A549 (cell line): ENCODE measurements around the gene VSTM4. TPM values are rescaled to one million over a fixed set of nuclear protein-coding genes. Genes with fewer than 3 reads are reported as not detected.

ENCODE experiments used
- ATAC-seq, 2 experiments: fragments of 200-7000 bp in 1 of 2; fragments of >200 bp in 1 of 2; cut with Nextera tagmentation in 1 of 2; cut with Tn5 transposase in 1 of 2; 3 replicates each; pipeline versions ENCODE4 v1.8.0 to v1.9.1; 2018 to 2020; ENCODE audit warnings: mild to moderate bottlenecking in 1 of 2, moderate library complexity in 1 of 2
- CTCF ChIA-PET: fragments of 300-600 bp; sonication (Branson Sonifier 250); formaldehyde crosslinking; extraction: SDS; loops from one replicate; lab custom pipeline; 2021; ENCODE audit warnings: antibody characterized with exemption, inconsistent platforms; lab: Yijun Ruan, JAX
- POLR2A ChIA-PET: fragments of 350-600 bp; formaldehyde crosslinking; extraction: SDS; loops from one replicate; lab custom pipeline; 2021; ENCODE audit warnings: antibody characterized with exemption, inconsistent platforms; lab: Yijun Ruan, JAX
- DNase-seq, 2 experiments: peaks; one replicate each; pipeline versions ENCODE4 v3.0.0 to v3.0.0-alpha.2; 2011 to 2016; ENCODE audit warnings: low read depth in 1 of 2, low spot score in 1 of 2
- FAIRE-seq: peaks from 2 replicates; lab custom pipeline; 2011; peaks lifted over from hg19 to GRCh38; lab: Jason Lieb, UNC
- H3K27ac ChIP-seq, 2 experiments: fragments of >200 bp; sonication (Bioruptor Twin); formaldehyde crosslinking; 3 replicates each; pipeline ENCODE4 v1.5.1; 2016 to 2017
- H3K4me1 ChIP-seq: fragments of >200 bp; sonication (Bioruptor Twin); formaldehyde crosslinking; 3 replicates; pipeline ENCODE4 v1.6.1; 2016
- H3K4me2 ChIP-seq: fragments of >200 bp; sonication (Bioruptor Twin); formaldehyde crosslinking; 3 replicates; pipeline ENCODE4 v1.6.1; 2016
- H3K4me3 ChIP-seq: fragments of >200 bp; sonication (Bioruptor Twin); formaldehyde crosslinking; 3 replicates; pipeline ENCODE4 v1.5.1; 2016
- H3K9me3 ChIP-seq: fragments of >200 bp; sonication (Bioruptor Twin); formaldehyde crosslinking; 3 replicates; pipeline ENCODE4 v1.6.1; 2016
- CBX8 ChIP-seq: fragments of 200-600 bp; sonication (generic); IDR thresholded peaks from 2 replicates; pipeline ENCODE4 v1.6.1; 2016
- CEBPB ChIP-seq, 2 experiments: fragments of >200 bp in 1 of 2; sonication (Bioruptor Twin) in 1 of 2; formaldehyde crosslinking in 1 of 2; IDR thresholded peaks; 2 replicates each; pipeline ENCODE4 v1.6.1; 2012 to 2016
- CHD2 ChIP-seq: fragments of 150-350 bp; IDR thresholded peaks from 2 replicates; pipeline ENCODE4 v1.6.1; 2014; ENCODE audit warnings: low read length; ENCODE audit not compliant: partially characterized antibody
- EHF ChIP-seq: fragments of 250-450 bp; sonication (Bioruptor Pico); IDR thresholded peaks from 2 replicates; pipeline ENCODE4 v1.5.0; 2020; ENCODE audit warnings: mild to moderate bottlenecking
- EHMT2 ChIP-seq: fragments of 200-600 bp; sonication (generic); IDR thresholded peaks from 2 replicates; pipeline ENCODE4 v1.6.1; 2016; ENCODE audit warnings: antibody characterized with exemption, low read depth, mild to moderate bottlenecking, moderate library complexity
- ESRRA ChIP-seq: fragments of 150-350 bp; IDR thresholded peaks from 2 replicates; pipeline ENCODE4 v1.6.1; 2014; ENCODE audit warnings: mild to moderate bottlenecking, low read length, borderline replicate concordance
- FOSB ChIP-seq: fragments of 250-450 bp; sonication (Bioruptor Pico); IDR thresholded peaks from 2 replicates; pipeline ENCODE4 v1.5.0; 2020; ENCODE audit warnings: mild to moderate bottlenecking, moderate library complexity
- FOSL2 ChIP-seq, 2 experiments: fragments of 450-650 bp in 1 of 2; fragments of >200 bp in 1 of 2; sonication (Bioruptor Twin) in 1 of 2; formaldehyde crosslinking; IDR thresholded peaks; 2 replicates each; pipeline versions ENCODE4 v1.5.0 to v1.6.1; 2016 to 2020; ENCODE audit warnings: mild to moderate bottlenecking in 1 of 2, moderate library complexity in 1 of 2
- HES2 ChIP-seq: fragments of >200 bp; sonication (Bioruptor Twin); formaldehyde crosslinking; IDR thresholded peaks from 2 replicates; pipeline ENCODE4 v1.6.1; 2016
- HMGXB4 ChIP-seq: fragments of 250-450 bp; sonication (Bioruptor Pico); IDR thresholded peaks from 2 replicates; pipeline ENCODE4 v1.5.0; 2021; ENCODE audit warnings: mild to moderate bottlenecking, moderate library complexity, borderline replicate concordance
- HOXA7 ChIP-seq: fragments of 250-450 bp; sonication (Bioruptor Pico); IDR thresholded peaks from 2 replicates; pipeline ENCODE4 v1.5.0; 2020; ENCODE audit warnings: mild to moderate bottlenecking, moderate library complexity
- HOXB13 ChIP-seq: fragments of 250-450 bp; sonication (Bioruptor Pico); IDR thresholded peaks from 2 replicates; pipeline ENCODE4 v1.5.0; 2020; ENCODE audit warnings: low read depth, mild to moderate bottlenecking, moderate library complexity
- JUNB ChIP-seq: fragments of >200 bp; sonication (Bioruptor Twin); formaldehyde crosslinking; IDR thresholded peaks from 2 replicates; pipeline ENCODE4 v1.6.1; 2016
- KDM1A ChIP-seq: fragments of 200-600 bp; sonication (generic); IDR thresholded peaks from 2 replicates; pipeline ENCODE4 v1.6.1; 2016; ENCODE audit warnings: low read depth, mild to moderate bottlenecking
- KDM5A ChIP-seq: fragments of 200-600 bp; sonication (generic); IDR thresholded peaks from 2 replicates; pipeline ENCODE4 v1.6.1; 2016; ENCODE audit warnings: antibody characterized with exemption, mild to moderate bottlenecking
- MAFK ChIP-seq: fragments of 450-650 bp; IDR thresholded peaks from 2 replicates; pipeline ENCODE4 v1.6.1; 2014; ENCODE audit not compliant: partially characterized antibody
- MAZ ChIP-seq: fragments of 150-350 bp; IDR thresholded peaks from 2 replicates; pipeline ENCODE4 v1.6.1; 2014; ENCODE audit warnings: antibody characterized with exemption, low read depth, low read length, borderline replicate concordance
- NFE2L2 ChIP-seq: fragments of 150-350 bp; conservative IDR thresholded peaks from 2 replicates; pipeline ENCODE4 v1.6.1; 2014; ENCODE audit warnings: low read length
- NPAS2 ChIP-seq: fragments of 250-450 bp; sonication (Bioruptor Pico); IDR thresholded peaks from 2 replicates; pipeline ENCODE4 v1.8.0; 2022; ENCODE audit warnings: mild to moderate bottlenecking, moderate library complexity, borderline replicate concordance
- NR3C1 ChIP-seq: fragments of >200 bp; sonication (Bioruptor Twin); formaldehyde crosslinking; IDR thresholded peaks from 3 replicates; pipeline ENCODE4 v1.6.1; 2017
- POLR2A ChIP-seq: IDR thresholded peaks from 2 replicates; pipeline ENCODE4 v1.6.1; 2012; ENCODE audit warnings: mild to moderate bottlenecking, low read length
- POLR2AphosphoS2 ChIP-seq: conservative IDR thresholded peaks from 2 replicates; pipeline ENCODE4 v1.6.1; 2012; ENCODE audit warnings: low read length, improper control_type of control experiment, inconsistent platforms
- RAD21 ChIP-seq, 2 experiments: fragments of >200 bp in 1 of 2; sonication (Bioruptor Twin) in 1 of 2; formaldehyde crosslinking in 1 of 2; IDR thresholded peaks in 1 of 2; conservative IDR thresholded peaks in 1 of 2; 2 replicates in 1 of 2; 3 replicates in 1 of 2; pipeline ENCODE4 v1.6.1; 2012 to 2018; ENCODE audit warnings: inconsistent platforms in 1 of 2
- TFCP2L1 ChIP-seq: fragments of 250-450 bp; sonication (Bioruptor Pico); IDR thresholded peaks from 2 replicates; pipeline ENCODE4 v1.5.0; 2021; ENCODE audit warnings: mild to moderate bottlenecking
- USF2 ChIP-seq: fragments of 450-650 bp; IDR thresholded peaks from 2 replicates; pipeline ENCODE4 v1.6.1; 2014; ENCODE audit warnings: antibody characterized with exemption
- WGBS: methylation state at CpG from one replicate; pipeline ENCODE4 v1.1.6; 2017; ENCODE audit errors: missing lambda C conversion rate; 5-methylcytosine and 5-hydroxymethylcytosine counted together
- polyA plus RNA-seq, 4 experiments: library from polyadenylated mRNA; depleted of rRNA in 3 of 4; stranded (reverse); fragments of >200 nt; fragmentation: RNase III in 1 of 4; extraction: RNeasy Plus Mini Kit Qiagen cat#74134 plus additional on column Dnase treatment in 1 of 4; gene quantifications; 2 replicates in 3 of 4; 3 replicates in 1 of 4; pipeline ENCODE4 v1.2.3, GENCODE V29; 2011 to 2017
- TF ChIP-seq, protein P1 (sequence below): fragments of 150-350 bp; IDR thresholded peaks from 2 replicates; pipeline ENCODE4 v1.6.1; 2014; ENCODE audit warnings: low read depth, mild to moderate bottlenecking, low read length

Gene VSTM4
- polyA plus RNA-seq, 2 of the 4 experiments (the other 2 are of a cell fraction), result 0.18 to 0.53 TPM

DNA sequence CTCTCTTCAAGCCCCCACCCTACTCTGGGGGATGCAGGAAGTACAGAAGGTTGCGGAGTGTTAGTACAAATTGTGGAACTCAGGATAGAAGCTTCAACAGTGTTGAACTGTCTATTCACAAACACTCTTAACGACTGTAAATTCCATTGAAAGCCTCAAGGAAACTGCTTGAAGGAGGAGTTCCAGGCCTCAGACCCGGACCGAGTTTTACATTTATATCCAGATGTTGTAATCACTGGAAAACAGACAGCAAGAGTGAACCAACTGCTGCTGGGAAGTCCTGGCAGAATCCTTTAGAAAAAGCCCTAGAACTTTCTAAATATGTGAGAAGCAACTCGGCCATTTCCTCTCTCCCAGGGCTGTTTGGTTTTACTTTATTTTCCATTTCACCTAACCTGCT lies 91.6 kb downstream of the VSTM4 start:
- POLR2A ChIA-PET, result no interaction called here
- ATAC-seq, result no peak
- H3K4me2 ChIP-seq, result no peak overlapping the region
- TF ChIP-seq MAFK, result no peak
- TF ChIP-seq FOSB (CRISPR knock-in tag), result no peak
- no peak for TF ChIP-seq CBX8
- no peak for TF ChIP-seq CHD2
- no peak for TF ChIP-seq HES2
- TF ChIP-seq RAD21 (conservative IDR thresholded peaks at IDR 0.05 in 1 of 2, IDR thresholded peaks at IDR 0.05 in 1 of 2), result no peak
- TF ChIP-seq POLR2AphosphoS2, result no peak
- no peaks in the 10 kb centered on the region for H3K4me1 ChIP-seq
- FAIRE-seq, result no peak
- 46% methylated on average over 5 of the region's 5 CpGs for WGBS
- CTCF ChIA-PET, result no interaction called here
- no peaks in the 10 kb centered on the region for H3K9me3 ChIP-seq
- no peak for DNase-seq
- H3K27ac ChIP-seq, result no peak overlapping the region
- H3K4me3 ChIP-seq, result no peak overlapping the region

DNA sequence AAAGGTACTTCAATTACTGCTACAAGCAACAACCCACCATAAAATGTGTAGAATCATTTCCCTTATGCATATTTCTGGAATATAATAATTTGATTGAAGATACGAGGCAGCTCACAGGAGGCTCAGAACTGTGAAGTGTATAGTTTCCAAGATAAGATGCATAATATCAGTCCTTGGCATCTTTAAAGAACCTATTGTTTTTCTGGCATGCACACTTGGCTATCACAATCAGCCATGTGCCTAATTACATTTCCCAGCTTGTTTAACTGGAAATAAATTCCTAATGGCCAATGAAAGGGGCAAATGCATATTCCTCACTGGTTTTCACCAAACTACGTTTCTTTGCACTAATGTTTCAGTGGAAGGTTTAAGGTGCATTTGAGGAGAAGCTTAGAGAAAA lies 92.3 kb downstream of the VSTM4 start:
- H3K9me3 ChIP-seq, result no peaks in the 10 kb centered on the region
- no peak for FAIRE-seq
- CTCF ChIA-PET, result no interaction called here

GRCh38 chr10:49021685-49022084 lies 93.6 kb downstream of the VSTM4 start:
- Histone ChIP-seq H3K4me3 (no peak overlapping the region), H3K4me2 (no peak overlapping the region), H3K4me1 (no peaks in the 10 kb centered on the region), H3K9me3 (no peaks in the 10 kb centered on the region), H3K27ac (no peak overlapping the region)
- no peak for ATAC-seq
- POLR2A ChIA-PET, result no interaction called here
- WGBS, result 75% methylated on average over 6 of the region's 6 CpGs
- CTCF ChIA-PET, result no interaction called here
- no peak for TF ChIP-seq KDM5A
- TF ChIP-seq, protein P1, sequence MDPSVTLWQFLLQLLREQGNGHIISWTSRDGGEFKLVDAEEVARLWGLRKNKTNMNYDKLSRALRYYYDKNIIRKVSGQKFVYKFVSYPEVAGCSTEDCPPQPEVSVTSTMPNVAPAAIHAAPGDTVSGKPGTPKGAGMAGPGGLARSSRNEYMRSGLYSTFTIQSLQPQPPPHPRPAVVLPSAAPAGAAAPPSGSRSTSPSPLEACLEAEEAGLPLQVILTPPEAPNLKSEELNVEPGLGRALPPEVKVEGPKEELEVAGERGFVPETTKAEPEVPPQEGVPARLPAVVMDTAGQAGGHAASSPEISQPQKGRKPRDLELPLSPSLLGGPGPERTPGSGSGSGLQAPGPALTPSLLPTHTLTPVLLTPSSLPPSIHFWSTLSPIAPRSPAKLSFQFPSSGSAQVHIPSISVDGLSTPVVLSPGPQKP, result no peak
- no peak for TF ChIP-seq HOXA7
- no peak for TF ChIP-seq CHD2
- no peak for TF ChIP-seq MAFK
- TF ChIP-seq HMGXB4 (CRISPR knock-in tag), result no peak
- TF ChIP-seq EHMT2, result no peak
- no peak for TF ChIP-seq NFE2L2
- TF ChIP-seq EHF (CRISPR knock-in tag), result no peak
- no peak for TF ChIP-seq FOSB (CRISPR knock-in tag)
- no peak for TF ChIP-seq POLR2A
- TF ChIP-seq KDM1A, result no peak
- TF ChIP-seq HOXB13 (CRISPR knock-in tag), result no peak
- no peak for TF ChIP-seq FOSL2 (IDR thresholded peaks at IDR 0.05)
- no peak for TF ChIP-seq FOSL2 (CRISPR knock-in tag; IDR thresholded peaks at IDR 0.05)
- no peak for TF ChIP-seq CEBPB (IDR thresholded peaks at IDR 0.05)
- no peak for TF ChIP-seq TFCP2L1 (CRISPR knock-in tag)
- no peak for TF ChIP-seq USF2
- no peak for TF ChIP-seq MAZ
- no peak for TF ChIP-seq JUNB
- TF ChIP-seq, all 56 proteins: peak for 0
- FAIRE-seq, result no peak
- no peak for DNase-seq

More for the DNA sequence above, 92.3 kb downstream of the VSTM4 start:
- no peak overlapping the region for H3K4me3 ChIP-seq
- H3K27ac ChIP-seq, result no peak overlapping the region
- no peak for TF ChIP-seq ESRRA
- no peak for TF ChIP-seq NR3C1
- TF ChIP-seq POLR2AphosphoS2, result no peak
- no peak for TF ChIP-seq POLR2A
- no peak for TF ChIP-seq NPAS2 (CRISPR knock-in tag)
- POLR2A ChIA-PET, result no interaction called here
- ATAC-seq (no peak), DNase-seq (no peak)
- WGBS, result 8% methylated on average over 2 of the region's 2 CpGs
- H3K4me2 ChIP-seq, result no peak overlapping the region
- H3K4me1 ChIP-seq, result no peaks in the 10 kb centered on the region
